H1 (cell line): ENCODE results near the gene RAD9A. TPM values are rescaled to one million over a fixed set of nuclear protein-coding genes. Genes with fewer than 3 reads are reported as not detected.

Source experiments
- CBX5 ChIP-seq: fragments of 300-800, 300-1000 bp; sonication (generic); IDR thresholded peaks from 2 replicates; pipeline ENCODE4 v1.7.1; 2016; ENCODE audit warnings: antibody characterized with exemption, low read length, low read depth
- TCF12 ChIP-seq: IDR thresholded peaks from 2 replicates; pipeline ENCODE4 v1.6.1; 2011; ENCODE audit warnings: low read depth, mild to moderate bottlenecking, low read length
- polyA plus RNA-seq, 7 experiments: library from polyadenylated mRNA; depleted of rRNA in 3 of 7; stranded (reverse) in 5 of 7; unstranded in 2 of 7; fragments of >200 nt in 5 of 7; fragments of 200-250 nt in 2 of 7; gene quantifications; 1 replicate in 5 of 7; 2 replicates in 1 of 7; 4 replicates in 1 of 7; pipeline versions ENCODE4 v1.2.1 to v1.2.3, GENCODE V29; 2011 to 2013; ENCODE audit warnings: missing spikeins in 2 of 7, mixed read lengths in 2 of 7
- total RNA-seq: library from RNA; stranded (reverse); fragmentation: NEBNext Ultra II Directional; extraction: Animal tissue kit (Norgen Biotek cat#: 25700); gene quantifications from 2 replicates; pipeline ENCODE4 v1.2.1, GENCODE V29; 2021
- TF ChIP-seq, protein P1 (sequence below): IDR thresholded peaks from 2 replicates; pipeline ENCODE4 v1.6.1; 2011; ENCODE audit warnings: low read length, improper control_type of control experiment

Gene RAD9A
- total and polyA plus RNA-seq, 2 of the 8 experiments (the other 6 are each of a cell fraction or from before 2014, with no cell fraction given): 22.2 to 25.5 TPM

DNA sequence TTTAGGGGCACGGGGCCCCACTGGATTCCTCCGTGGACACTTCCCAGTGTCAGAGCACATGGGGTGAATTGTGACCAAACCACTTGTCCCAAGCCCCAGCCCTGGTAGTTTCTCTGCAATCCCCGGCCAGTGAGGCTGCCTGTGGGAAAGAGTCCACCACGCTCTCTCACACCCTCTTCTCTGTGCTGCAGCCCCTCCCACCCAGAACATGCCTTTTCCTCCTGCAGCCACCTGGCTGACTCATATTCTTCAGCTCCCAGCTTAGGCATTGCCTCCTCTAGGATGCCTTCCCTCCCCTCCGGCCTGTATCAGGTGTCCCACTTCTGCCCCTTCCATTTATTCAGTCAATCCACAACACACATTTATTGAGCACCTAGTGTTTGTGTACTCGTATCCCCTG, 31.1 kb downstream of the RAD9A start (continued):
- TF ChIP-seq TCF12: no peak
- TF ChIP-seq CBX5: no peak
- TF ChIP-seq, protein P1, sequence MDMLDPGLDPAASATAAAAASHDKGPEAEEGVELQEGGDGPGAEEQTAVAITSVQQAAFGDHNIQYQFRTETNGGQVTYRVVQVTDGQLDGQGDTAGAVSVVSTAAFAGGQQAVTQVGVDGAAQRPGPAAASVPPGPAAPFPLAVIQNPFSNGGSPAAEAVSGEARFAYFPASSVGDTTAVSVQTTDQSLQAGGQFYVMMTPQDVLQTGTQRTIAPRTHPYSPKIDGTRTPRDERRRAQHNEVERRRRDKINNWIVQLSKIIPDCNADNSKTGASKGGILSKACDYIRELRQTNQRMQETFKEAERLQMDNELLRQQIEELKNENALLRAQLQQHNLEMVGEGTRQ: no peak
